Esophagus muscularis mucosa (tissue), 3 donors: Measurements from ENCODE around the gene LGALS12.

Experiments
- POLR2AphosphoS5 ChIP-seq, 2 donors: sonication (generic); formaldehyde crosslinking; IDR thresholded peaks; one replicate each; pipeline ENCODE4 v1.6.1; 2017; ENCODE audit warnings: antibody characterized with exemption in 2 of 2
- TF ChIP-seq, protein P1 (sequence below), 3 experiments: fragments of 200-600 bp in 2 of 3; fragments of 450-650 bp in 1 of 3; sonication (generic) in 2 of 3; IDR thresholded peaks; one replicate each; pipeline ENCODE4 v1.5.1; 2017 to 2019; ENCODE audit warnings: antibody characterized with exemption in 3 of 3, mild to moderate bottlenecking in 2 of 3, moderate library complexity in 1 of 3

- TF ChIP-seq, protein P1, sequence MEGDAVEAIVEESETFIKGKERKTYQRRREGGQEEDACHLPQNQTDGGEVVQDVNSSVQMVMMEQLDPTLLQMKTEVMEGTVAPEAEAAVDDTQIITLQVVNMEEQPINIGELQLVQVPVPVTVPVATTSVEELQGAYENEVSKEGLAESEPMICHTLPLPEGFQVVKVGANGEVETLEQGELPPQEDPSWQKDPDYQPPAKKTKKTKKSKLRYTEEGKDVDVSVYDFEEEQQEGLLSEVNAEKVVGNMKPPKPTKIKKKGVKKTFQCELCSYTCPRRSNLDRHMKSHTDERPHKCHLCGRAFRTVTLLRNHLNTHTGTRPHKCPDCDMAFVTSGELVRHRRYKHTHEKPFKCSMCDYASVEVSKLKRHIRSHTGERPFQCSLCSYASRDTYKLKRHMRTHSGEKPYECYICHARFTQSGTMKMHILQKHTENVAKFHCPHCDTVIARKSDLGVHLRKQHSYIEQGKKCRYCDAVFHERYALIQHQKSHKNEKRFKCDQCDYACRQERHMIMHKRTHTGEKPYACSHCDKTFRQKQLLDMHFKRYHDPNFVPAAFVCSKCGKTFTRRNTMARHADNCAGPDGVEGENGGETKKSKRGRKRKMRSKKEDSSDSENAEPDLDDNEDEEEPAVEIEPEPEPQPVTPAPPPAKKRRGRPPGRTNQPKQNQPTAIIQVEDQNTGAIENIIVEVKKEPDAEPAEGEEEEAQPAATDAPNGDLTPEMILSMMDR (IDR thresholded peaks at IDR 0.05): no peak
- no peak for TF ChIP-seq POLR2AphosphoS5 (IDR thresholded peaks at IDR 0.05)
These were observed 46.0 kb downstream of the LGALS12 start for GRCh38 chr11:63551889-63552266.
